GM23338 (cell line): Measurements from ENCODE around the gene PSIP1.

Experiments
- CREB1 ChIP-seq: fragments of 250-450 bp; sonication (Bioruptor Pico); IDR thresholded peaks from 2 replicates; pipeline ENCODE4 v1.5.0; 2020; ENCODE audit warnings: low read depth, mild to moderate bottlenecking, moderate library complexity
- EZH2 ChIP-seq: fragments of 200-600 bp; sonication (generic); IDR thresholded peaks from one replicate; pipeline ENCODE4 v1.8.0; 2017; ENCODE audit warnings: antibody characterized with exemption, mild to moderate bottlenecking, low read depth; ENCODE audit not compliant: unreplicated experiment
- EZH2phosphoT487 ChIP-seq: fragments of 200-600 bp; sonication (generic); IDR thresholded peaks from one replicate; pipeline ENCODE4 v1.8.1; 2018; ENCODE audit warnings: antibody characterized with exemption; ENCODE audit not compliant: unreplicated experiment
- NANOG ChIP-seq: IDR thresholded peaks from 2 replicates; pipeline ENCODE4 v1.6.1; 2016; ENCODE audit warnings: antibody characterized with exemption, borderline replicate concordance
- POLR2AphosphoS5 ChIP-seq: IDR thresholded peaks from 2 replicates; pipeline ENCODE4 v1.6.1; 2016; ENCODE audit warnings: antibody characterized with exemption, low read depth
- REST ChIP-seq: IDR thresholded peaks from one replicate; pipeline ENCODE4 v1.6.1; 2018; ENCODE audit warnings: antibody characterized with exemption; ENCODE audit not compliant: unreplicated experiment
- TF ChIP-seq, protein P1 (sequence below), 2 experiments: fragments of 200-600 bp in 1 of 2; sonication (generic) in 1 of 2; conservative IDR thresholded peaks; 2 replicates each; pipeline versions ENCODE4 v1.5.1 to v1.6.1; 2016 to 2017; ENCODE audit warnings: antibody characterized with exemption in 2 of 2, low read depth in 2 of 2, mild to moderate bottlenecking in 2 of 2, moderate library complexity in 1 of 2

- TF ChIP-seq, protein P1, sequence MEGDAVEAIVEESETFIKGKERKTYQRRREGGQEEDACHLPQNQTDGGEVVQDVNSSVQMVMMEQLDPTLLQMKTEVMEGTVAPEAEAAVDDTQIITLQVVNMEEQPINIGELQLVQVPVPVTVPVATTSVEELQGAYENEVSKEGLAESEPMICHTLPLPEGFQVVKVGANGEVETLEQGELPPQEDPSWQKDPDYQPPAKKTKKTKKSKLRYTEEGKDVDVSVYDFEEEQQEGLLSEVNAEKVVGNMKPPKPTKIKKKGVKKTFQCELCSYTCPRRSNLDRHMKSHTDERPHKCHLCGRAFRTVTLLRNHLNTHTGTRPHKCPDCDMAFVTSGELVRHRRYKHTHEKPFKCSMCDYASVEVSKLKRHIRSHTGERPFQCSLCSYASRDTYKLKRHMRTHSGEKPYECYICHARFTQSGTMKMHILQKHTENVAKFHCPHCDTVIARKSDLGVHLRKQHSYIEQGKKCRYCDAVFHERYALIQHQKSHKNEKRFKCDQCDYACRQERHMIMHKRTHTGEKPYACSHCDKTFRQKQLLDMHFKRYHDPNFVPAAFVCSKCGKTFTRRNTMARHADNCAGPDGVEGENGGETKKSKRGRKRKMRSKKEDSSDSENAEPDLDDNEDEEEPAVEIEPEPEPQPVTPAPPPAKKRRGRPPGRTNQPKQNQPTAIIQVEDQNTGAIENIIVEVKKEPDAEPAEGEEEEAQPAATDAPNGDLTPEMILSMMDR (conservative IDR thresholded peaks at IDR 0.05; ENCODE audit: low read depth in 2 of 2) = no peak
- no peak for TF ChIP-seq REST
- TF ChIP-seq EZH2phosphoT487 = no peak
- no peak for TF ChIP-seq EZH2
- TF ChIP-seq POLR2AphosphoS5 = no peak
- TF ChIP-seq CREB1 = no peak
- TF ChIP-seq NANOG = no peak
Measured at GRCh38 chr9:15543047-15543813, 32.5 kb upstream of the PSIP1 start.
